SU-DHL-6 (cell line): ENCODE measurements around the gene CHRNA10.
"Not testable (repeated sequence)": the region's sequence is repeated elsewhere in the genome, so short reads cannot be mapped to it uniquely, and the experiment has no call there.

Experiments
- CTCF ChIP-seq: fragments of 200-600 bp; sonication (generic); IDR thresholded peaks from one replicate; pipeline ENCODE4 v1.5.1; 2017; ENCODE audit warnings: antibody characterized with exemption, mild to moderate bottlenecking, low read length, moderate library complexity; ENCODE audit not compliant: insufficient read depth, poor library complexity, severe bottlenecking
- EZH2phosphoT487 ChIP-seq: fragments of 200-600 bp; sonication (generic), shearing (Covaris generic); conservative IDR thresholded peaks from 2 replicates; pipeline ENCODE4 v1.6.1; 2018; ENCODE audit warnings: mild to moderate bottlenecking, antibody characterized with exemption, low read length, moderate library complexity, mixed read lengths

DNA sequence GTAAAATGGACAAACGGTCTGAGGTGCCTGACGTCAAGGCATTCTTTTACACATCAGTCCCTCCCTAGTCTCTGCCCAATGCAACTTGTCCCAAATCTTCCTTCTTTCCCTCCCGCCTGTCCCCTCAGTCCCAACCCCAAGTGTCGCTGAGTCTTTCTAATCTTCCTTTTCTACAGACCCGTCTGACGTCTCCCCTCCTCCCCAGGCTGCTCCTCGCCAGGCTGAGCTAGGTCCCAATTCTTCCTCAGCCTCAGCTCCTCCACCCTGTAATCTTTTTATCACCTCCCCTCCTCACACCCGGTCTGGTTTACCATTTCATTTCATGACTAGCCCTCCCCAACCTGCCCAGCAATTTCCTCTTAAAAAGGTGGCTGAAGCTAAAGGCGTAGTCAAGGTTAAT, 21.8 kb downstream of the CHRNA10 start:
- TF ChIP-seq CTCF, EZH2phosphoT487: not testable (repeated sequence)
